GM23338 (cell line): Measurements from ENCODE around the gene WWOX.

Source experiments
- CTCF ChIP-seq, 2 experiments: fragments of 200-600 bp in 1 of 2; sonication (generic) in 1 of 2; conservative IDR thresholded peaks; 2 replicates each; pipeline versions ENCODE4 v1.5.1 to v1.6.1; 2016 to 2017; ENCODE audit warnings: antibody characterized with exemption in 2 of 2, low read depth in 2 of 2, mild to moderate bottlenecking in 2 of 2, moderate library complexity in 1 of 2
- EZH2 ChIP-seq: fragments of 200-600 bp; sonication (generic); IDR thresholded peaks from one replicate; pipeline ENCODE4 v1.8.0; 2017; ENCODE audit warnings: antibody characterized with exemption, mild to moderate bottlenecking, low read depth; ENCODE audit not compliant: unreplicated experiment

GRCh38 chr16:78563905-78564304 is 464.5 kb downstream of the WWOX start:
- TF ChIP-seq CTCF (conservative IDR thresholded peaks at IDR 0.05; ENCODE audit: low read depth in 2 of 2) (no peak), EZH2 (no peak)
